DMS114 treated with DMSO at 0.1 percent for 48 hours (cell line): ENCODE data around the gene AJM1.
A peak's percentile ranks its signal among the peaks of the same experiment; 100 is the strongest.
"Not testable (repeated sequence)": the region's sequence is repeated elsewhere in the genome, so short reads cannot be mapped to it uniquely, and the experiment has no call there.

Source experiments
- DNase-seq: peaks from one replicate; lab custom pipeline; 2025; ENCODE audit not compliant: unreplicated experiment; lab: John Stamatoyannopoulos, UW

The AJM1 gene

DNA sequence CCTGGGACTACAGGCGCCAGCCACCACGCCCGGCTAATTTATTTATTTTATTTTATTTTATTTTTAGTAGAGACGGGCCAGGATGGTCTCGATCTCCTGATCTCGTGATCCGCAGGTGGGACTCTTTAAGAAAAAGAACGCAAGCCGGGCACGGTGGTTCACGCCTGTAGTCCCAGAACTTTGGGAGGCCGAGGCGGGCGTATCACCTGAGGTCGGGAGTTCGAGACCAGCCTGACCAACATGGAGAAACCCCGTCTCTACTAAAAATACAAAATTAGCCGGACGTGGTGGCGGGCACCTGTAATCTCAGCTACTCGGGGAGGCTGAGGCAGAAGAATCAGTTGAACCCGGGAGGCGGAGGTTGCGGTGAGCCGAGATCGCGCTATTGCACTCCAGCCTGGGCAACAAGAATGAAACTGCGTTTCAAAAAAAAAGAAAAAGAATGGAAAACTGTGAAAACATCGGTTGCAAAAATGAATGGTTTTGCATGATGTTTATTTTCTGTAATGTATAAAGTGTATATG, 24.7 kb downstream of the AJM1 start:
- DNase-seq: not testable (repeated sequence)

DNA sequence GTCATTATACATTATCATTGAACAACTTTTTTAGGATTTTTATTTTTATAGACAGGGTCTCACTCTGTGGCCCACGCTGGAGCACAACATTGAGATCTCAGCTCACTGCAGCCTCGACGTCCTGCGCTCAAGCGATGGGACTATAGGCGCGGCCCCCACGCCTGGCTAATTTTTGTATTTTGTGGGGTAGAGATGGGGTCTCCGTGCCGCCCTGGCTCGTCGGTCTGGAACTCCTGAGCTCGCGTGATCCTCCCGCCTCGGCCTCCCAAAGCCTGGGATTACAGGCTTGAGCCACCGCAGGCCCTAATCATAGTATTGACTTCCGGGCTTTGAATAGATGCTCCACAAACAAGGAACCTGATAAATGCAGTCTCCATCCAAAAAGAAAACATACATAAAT, 25.2 kb downstream of the AJM1 start:
- DNase-seq: no peak

DNA sequence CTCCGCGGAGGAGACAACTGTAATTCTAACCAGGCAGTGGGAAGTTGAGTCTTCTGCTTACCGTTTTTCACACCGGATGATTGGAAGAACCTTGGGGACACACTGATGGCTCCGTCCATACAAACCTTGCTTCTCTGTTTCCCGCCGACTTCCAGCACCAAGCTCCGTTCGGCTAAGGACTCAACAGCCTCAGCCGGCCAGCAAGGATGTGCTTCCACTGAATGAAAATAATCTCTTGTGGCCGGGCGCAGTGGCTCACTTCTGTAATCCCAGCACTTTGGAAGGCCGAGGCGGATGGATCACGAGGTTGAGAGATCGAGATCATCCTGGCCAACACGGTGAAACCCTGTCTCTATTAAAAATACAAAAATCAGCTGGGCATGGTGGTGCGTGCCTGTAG, 25.6 kb downstream of the AJM1 start:
- DNase-seq: no peak

GRCh38 chr9:136868644-136869043, 26.4 kb downstream of the AJM1 start:
- no peak for DNase-seq

DNA sequence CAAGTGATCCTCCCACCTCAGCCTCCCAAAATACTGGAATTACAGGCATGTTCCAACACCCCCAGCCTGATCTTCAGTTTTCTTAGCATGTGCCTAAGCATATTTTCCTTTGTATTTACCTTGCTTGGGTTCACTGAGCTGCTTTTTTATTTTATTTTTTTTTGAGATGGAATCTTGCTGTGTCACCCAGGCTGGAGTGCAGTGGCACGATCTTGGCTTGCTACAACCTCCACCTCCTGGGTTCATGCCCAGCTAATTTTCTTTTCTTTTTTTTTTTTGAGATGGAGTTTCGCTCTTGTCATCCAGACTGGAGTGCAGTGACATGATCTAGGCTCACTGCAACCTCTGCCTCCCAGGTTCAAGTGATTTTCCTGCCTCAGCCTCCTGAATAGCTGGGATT, 27.3 kb downstream of the AJM1 start:
- DNase-seq: not testable (repeated sequence)

- DNase-seq: no peak
Observed at GRCh38 chr9:136875155-136875554, 32.9 kb downstream of the AJM1 start.

- DNase-seq: no peak
Observed at GRCh38 chr9:136876476-136876875, 34.2 kb downstream of the AJM1 start.

DNA sequence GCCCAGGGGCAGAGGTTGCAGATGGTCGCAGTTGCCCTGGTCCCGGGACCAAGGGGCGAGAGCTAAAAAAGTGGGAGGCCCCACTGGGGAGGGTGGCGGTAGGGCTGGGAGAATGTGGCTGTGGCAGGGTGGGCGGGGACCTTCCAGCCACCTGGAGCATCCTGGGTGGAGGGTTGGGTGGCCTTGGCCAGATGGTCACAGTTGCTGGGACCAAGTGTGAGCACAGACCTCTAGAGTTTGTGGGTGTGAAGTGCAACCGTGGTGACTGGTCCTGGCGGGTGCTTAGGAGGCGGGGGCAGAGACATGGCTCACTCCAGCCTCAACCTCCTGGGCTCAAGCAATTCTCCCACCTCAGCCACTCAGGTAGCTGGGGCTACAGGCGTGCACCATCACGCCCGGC, 38.4 kb downstream of the AJM1 start:
- no peak for DNase-seq

GRCh38 chr9:136881691-136882108, 39.4 kb downstream of the AJM1 start:
- no peak for DNase-seq

DNA sequence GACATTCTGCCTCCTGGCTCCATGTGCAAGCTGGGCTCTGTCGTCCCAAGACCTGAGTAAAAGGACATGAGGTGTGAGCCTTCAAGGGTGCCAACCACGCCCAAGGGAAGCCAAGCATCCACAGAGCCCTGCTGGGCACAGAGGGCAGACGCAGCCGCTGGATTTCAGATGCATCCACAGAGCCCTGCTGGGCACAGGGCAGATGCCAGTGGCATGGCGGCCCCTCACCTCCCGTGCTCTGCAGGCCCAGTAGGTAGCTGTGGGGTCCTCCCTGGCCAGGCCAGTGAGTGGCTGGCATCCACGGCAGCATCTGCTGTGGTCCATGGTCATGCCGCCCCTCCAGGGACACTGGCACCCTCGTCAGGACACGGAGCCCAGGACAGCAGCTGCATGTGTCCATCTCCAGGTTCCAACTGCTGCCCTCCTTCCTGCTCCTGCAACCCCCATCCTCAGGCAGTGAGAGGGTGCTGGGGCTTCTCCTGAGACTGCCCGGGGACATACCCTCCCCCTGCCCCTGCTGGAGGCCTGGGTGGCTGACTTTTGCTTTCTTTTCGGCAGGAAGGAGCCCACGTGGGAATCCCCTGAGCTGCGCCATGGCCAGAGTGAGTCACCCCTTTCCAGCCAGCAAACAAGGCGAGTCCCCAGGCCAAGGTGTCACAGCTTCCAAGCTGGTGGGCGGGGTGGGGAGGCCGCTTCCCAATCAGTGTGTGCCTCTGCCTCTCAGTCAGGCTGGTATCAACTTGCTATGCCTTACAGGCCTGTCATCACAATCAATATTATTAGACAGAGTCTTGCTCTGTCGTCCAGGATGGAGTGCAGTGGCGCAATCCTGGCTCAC, 40.0 kb downstream of the AJM1 start:
- no peak for DNase-seq

DNA sequence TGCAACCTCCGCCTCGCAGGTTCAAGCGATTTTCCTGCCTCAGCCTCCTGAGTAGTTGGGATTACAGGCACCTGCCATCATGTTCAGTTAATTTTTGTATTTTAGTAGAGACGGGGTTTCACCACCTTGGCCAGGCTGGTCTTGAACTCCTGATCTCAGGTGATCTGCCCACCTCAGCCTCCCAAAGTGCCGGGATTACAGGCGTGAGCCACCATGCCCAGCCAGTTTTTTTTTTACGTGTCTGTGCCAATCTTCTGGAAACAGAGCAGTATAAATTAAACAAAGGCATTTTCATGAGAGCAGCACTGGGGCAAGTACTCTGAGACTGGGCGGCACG, 40.6 kb downstream of the AJM1 start:
- DNase-seq: not testable (repeated sequence)

DNA sequence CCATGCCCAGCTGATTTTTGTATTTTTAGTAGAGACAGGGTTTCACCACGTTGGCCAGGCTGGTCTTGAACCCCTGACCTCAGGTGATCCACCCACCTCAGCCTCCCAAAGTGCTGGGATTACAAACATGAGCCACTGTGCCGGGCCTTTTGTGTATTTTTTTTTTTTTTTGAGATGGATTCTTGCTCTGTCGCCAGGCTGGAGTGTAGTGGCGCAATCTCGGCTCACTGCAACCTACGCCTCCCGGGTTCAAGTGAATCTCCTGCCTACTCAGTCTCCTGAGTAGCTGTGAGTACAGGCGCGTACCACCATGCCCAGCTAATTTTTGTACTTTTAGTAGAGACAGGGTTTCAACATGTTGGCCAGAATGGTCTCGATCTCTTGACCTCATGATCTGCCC, 41.4 kb downstream of the AJM1 start:
- DNase-seq: not testable (repeated sequence)

GRCh38 chr9:136885950-136886578, 43.8 kb downstream of the AJM1 start, which contains the start of gene TRAF2:
TSS of gene TRAF2 (plus strand) at chr9:136886516. CDS start at chr9:136898741, 12,225 bp downstream.
- peak; percentile 88 for DNase-seq

DNA sequence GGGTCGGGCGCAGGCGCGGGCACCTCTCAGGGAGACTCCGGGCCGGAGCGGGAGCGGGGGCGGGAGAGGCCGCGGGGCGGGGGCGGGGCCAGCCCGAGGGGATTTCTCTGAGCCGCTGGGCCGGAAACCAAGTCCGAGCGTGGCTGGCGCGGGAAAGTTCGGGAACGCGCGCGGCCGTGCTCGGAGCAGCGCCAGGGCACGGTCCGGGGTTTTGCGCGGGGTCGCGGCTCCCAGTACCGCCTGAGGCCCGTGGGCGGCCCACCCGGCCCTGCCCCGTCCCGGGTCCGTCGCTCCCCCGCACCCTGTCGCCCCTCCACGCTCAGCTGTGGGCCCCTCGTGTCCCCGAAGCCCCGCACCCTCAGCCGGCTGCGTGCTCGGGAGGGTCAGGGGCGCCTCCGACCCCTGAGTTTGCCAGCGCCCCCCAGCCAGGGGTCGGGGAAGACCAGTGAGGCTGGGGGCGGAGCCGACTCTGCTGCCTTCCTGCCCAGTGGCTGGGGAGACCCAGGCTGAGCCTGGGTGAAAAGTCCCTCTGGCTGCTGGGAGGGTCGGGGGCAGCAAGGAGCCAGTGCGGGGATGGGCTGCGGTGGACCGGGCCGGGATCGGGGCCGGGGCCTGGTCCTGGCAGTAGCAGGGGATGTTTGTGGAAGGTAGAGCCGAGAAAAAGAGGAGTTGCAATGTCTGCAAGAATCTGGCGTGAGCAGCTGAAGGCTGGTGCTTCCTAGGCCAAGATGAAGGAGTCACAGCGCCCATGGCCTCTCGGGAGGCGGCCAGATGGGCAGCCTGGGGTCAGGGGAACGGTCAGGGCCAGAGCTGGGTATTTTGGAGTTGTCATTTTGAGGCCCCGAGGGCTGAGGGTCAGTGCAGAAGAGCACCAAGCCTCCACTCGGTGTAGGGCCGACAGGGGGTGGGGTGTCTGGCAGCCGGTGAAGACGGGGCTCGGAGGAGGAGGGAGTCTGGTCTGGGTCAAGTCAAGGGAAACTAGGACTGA, 44.6 kb downstream of the AJM1 start:
- DNase-seq: no peak

- no peak for DNase-seq
Observed at GRCh38 chr9:136888454-136888853, 46.2 kb downstream of the AJM1 start.

DNA sequence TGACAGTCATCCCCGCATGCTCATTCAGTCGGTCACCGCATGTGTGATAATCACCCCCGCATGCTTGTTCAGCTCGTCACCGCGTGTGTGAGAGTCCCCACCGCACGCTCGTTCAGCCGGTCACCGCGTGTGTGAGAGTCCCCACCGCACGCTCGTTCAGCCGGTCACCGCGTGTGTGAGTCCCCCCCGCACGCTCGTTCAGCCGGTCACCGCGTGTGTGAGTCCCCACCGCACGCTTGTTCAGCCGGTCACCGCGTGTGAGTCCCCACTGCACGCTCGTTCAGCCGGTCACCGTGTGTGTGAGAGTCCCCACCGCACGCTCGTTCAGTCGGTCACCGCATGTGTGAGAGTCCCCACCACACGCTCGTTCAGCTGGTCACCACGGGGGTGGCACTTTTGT, 47.6 kb downstream of the AJM1 start:
- no peak for DNase-seq

DNA sequence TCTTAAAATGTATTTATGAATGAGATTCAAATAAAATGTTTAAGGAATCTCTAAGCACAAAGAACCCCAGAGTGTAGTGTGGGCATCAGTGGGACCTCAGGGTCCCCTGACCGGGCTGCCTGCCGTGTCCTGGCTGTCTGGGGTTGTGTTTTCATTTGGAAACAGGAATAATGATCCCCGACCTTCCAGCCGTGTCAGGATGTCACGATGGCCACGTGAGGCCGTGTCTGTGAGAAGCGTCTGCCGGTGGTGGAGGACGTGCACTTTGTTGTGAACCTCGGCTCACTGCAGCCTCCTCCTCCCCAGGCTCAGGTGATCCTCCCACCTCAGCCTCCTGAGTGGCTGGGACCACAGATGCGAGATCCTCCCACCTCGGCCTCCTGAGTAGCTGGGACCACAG, 48.4 kb downstream of the AJM1 start:
- no peak for DNase-seq
